NCI-H1048 (cell line): ENCODE data around the gene RTN4R.

ENCODE experiments used
- DNase-seq: peaks from one replicate; lab custom pipeline; 2025; lab: John Stamatoyannopoulos, UW

The RTN4R gene

DNA sequence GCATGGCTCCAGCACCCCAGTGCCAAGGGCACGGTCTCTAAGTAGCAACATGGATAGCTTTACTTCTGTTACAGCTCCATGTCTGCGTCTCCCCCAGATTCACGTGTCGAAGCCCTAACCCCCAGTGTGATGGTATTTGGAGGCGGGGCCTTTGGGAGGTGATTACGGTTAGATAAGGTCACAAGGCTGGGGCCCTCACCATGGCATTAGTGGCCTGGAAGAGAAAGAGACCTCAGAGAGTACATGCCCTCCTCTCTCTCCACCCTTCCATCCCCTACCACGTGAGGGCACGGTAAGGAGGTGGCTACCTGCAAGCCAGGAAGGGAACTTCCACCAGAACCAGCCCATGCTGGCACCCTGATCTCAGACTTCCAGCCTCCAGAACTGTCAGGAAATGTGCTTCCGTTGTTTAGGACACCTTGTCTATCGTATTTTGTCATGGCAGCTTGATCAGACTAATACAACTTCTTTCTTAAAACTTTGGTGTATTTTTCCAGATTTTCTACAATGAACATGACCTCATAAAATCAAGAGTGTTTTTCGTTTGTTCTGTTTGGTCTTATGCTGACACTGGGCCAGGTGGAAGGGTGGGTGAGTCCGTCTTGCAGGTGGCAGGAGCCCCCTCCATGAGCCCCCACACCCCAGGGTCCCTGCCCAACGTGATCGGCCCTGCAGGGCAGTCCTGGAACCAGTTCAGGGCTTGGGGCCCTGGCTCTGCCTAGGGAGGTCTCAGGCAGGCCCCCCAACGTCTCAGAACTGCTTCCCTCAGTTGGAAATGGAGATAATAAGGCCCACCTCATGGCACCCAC is 10.7 kb downstream of the RTN4R start:
- DNase-seq, result no peak

DNA sequence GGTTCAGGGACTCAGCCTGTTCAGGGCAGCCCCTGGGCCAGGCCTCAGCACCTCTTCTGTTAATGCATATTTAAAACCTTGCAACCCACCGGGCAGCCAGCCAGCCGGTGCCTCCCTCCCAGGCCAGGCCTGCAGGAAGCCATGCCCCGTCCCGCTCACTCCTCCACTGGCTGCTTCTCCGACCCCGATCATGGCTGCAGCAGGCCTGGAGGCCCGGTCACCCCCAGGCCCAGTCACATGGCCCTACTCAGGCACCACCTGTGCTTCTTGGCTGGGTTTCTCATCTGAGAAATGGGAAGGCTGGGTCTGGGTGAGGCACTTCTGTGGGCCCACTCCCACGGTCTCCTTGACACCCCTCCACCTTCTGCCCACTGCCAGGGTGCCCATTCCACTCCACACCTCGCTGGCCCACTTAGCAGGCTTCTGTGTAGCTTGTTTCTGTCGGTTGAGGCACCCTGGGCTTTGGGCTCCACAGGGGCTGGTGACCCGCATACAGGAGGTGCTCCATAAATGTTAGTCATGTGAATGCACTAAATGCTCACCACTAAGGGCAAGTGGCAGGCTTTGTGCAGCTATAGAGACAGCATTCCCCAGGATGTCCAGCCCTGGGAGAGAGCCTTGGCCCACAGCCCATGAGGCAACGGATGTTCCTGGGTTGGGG is 11.4 kb downstream of the RTN4R start:
- no peak for DNase-seq

DNA sequence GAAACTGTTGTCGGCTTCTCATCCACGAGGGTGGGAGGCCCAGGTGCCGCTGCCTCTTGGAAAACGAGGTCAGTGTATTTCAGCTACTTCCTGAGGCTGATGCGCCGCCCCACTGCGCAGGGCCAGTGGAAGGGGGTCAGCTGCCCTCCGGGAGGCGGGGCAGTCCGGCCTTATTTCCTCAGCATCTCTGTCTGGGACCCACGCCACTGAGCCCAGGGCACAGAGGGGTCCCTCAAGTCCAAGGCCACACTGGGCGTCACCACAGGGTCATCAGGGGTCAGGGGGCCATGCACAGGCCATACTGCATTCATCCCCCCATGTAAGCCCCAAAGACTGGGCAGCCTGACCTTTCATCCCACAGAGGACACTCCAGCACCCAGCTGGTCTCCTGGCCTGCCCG is 12.1 kb downstream of the RTN4R start:
- no peak for DNase-seq

DNA sequence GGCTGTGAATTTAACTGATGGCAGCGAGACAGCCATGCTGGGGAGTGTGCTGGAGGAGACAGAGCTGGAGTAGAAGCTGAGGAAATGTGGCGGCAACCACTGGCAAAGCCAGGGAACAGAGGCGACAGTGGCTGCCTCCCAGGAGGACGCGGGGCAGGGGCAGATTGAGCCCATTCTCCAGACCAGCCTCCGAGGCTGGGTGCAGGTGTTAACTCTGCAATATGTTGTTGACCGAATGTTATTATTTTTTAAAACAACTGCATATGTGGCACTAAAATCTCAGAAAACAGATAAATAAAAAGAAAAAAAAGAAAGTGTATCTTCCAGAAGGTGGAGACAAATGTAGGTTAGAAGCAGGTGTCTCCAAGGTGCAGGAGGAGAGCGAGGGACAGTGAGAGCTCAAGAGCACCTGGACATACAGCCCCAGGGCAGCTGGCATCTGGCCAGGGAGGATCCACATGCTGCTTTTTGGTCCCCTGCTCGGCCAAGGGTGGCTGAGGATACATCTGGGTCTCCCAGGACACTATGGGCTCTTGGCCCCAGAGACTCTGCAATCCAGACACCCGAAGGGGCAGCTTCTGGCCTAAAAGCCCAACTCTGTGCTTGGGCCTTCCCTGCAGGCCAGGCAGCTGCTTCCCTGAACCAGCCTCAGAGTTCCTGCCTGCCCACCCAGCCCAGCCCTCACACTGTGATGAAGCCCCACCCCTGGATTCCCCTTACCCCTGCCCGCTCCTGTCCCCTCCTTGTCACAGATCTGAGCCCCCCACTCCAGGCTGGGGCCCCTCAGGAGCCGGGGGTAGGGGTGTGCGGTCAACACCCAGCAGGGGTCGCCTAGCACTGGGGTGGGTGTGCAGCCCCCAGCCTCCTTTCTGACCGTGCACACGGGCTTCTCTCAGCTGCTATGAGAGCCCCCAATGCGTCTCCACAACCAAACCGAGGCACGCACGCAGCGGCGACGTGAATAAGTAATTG is 12.9 kb downstream of the RTN4R start:
- DNase-seq, result no peak

DNA sequence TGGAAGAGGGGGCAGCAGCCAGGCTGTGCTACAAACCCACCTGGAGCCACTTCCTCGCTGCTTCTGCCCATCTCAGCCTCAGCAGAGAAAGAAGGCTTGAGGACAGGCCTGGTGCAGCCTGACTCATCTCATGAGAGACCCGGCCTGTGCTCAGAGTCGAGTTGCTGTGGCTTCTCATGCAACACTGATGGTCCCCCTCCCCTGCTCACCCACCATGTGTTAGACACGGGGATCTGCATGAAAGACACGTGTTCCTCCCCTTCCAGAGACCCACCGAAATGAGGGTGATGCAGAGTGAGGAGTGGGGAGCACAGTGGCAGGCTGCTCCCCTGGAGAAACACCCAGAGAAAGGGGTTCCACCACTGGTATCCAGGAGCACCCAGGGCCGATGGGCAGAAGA is 15.0 kb downstream of the RTN4R start:
- no peak for DNase-seq

DNA sequence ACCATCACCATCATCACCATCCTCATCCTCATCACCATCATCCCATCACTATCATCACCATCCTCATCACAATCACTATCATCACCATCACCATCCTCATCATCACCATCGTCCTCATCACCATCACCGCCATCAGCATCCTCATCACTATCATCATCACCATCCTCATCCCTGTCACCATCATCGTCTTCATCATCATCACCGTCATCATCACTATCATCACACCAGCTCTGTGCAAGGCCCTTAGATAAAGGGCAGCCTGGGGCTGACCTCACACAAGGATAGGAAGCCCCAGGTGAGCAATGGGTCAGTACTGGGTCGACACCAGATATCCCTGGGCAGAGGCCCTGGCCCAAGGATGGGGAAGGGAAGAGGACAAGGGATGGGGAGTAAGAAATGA is 16.1 kb downstream of the RTN4R start:
- DNase-seq, result no peak

DNA sequence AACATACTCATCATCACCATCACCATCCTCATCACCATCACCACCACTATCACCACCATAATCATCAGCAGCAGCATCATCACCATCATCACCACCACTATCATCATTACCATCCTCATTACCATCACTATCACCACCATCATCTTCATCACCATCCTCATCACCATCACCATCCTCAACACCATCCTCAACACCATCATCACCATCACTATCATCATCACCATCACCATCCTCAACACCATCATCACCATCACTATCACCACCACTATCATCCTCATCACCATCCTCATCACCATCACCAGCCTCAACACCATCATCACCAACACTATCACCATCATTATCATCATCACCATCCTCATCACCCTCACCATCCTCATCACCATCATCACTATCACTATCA is 16.6 kb downstream of the RTN4R start:
- DNase-seq, result no peak

DNA sequence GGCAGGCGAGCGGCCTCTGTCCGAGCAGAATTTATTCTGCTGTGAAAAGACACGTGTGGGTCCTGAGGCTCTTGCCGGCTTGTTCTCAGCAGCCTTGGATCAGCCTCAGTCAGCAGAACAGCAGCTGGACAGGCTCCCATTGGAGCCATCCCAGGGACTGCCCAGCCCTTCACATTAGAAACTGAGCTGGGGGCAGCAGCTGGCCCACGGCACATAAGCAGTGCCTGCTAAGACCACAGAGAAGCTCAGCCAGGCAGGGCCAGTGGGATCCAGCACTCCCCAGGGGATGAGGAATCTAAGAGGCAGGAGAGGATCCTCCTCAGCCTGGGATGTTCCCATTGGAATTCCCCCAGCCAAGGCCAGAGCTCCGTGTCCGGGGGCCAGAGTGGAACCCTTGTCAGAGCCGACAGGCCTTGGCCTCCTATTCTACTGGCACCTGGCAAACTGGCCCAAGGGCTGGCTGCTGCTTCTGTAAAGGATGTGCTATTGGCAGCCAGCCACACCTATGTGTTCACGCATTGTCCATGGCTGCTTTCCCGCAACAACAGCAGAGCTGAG is 18.2 kb downstream of the RTN4R start:
- DNase-seq, result no peak

DNA sequence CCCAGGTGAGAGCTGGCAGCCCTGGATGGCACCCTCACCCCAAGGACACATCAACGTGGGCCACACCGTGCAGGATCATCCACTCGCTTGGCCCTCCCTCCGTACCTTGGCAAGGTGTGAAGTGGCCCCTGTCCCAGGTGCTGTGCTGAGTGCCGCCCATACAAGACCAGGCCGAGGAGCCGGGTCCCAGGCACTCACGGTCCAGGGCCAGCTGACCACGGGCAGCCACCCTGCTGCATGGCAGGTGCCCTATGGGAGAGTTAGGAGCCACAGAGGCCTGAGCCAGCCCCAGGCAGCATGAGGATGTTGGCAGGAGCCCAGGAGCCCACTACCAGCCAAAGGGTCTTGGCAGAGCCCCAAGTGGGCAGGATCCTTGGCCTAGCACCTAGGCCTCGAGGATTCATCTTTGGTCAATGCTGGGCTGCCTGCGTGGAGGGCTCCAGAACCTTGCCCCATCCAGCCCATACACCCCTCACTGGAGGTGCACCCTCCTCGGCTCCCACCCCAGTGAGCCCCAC is 19.6 kb downstream of the RTN4R start:
- DNase-seq, result no peak

DNA sequence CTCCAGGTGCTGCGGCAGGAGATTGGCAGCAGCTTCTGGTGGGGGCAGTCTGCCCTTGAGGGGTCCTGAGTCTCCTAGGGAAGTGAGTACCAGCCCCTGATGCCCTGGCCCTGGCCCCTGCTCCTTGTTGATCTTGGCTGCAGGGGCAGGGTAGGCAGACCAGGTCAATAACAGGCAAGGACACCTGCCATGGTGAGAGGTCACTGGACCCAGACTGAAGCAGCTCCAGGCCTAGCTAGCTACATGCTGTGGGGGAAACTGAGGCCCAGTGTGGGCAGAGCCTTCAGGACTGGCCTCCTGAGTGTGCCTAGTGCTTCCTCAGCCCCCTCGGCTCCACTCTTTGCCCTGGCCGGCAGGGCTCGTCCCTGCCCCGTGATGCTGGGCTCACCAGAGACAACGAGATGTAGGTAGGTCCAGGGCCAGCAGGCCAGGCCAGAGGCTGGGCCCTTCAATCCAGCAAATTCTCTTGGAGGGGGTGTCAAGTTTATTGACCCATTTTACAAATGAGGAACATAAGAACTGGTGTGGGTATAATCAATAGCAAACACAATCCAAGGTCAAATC is 20.4 kb downstream of the RTN4R start:
- no peak for DNase-seq

DNA sequence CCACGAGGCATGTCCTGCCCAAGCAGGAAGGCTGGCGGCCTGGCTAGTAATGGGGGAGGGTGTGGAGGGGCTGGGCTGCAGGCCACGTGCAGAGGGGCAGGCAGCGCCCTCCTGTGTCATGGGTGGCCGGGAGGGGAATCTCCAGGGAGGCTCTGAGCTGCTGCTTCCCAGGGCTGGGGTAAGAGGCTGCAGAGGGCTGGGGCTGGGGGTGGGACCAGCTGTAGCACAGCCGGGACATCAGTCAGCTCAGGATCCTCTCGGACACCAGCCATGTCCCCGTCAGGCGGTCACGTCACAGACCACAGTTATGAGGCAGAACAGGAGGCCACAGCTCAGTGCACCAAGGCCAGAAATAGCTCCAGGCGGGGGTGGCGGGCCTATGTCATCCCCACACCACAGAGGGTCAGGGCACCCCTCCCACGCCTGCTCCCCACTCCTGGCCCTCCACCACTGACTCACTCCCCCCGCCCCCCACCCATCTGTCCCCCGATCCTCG is 21.1 kb downstream of the RTN4R start:
- no peak for DNase-seq

DNA sequence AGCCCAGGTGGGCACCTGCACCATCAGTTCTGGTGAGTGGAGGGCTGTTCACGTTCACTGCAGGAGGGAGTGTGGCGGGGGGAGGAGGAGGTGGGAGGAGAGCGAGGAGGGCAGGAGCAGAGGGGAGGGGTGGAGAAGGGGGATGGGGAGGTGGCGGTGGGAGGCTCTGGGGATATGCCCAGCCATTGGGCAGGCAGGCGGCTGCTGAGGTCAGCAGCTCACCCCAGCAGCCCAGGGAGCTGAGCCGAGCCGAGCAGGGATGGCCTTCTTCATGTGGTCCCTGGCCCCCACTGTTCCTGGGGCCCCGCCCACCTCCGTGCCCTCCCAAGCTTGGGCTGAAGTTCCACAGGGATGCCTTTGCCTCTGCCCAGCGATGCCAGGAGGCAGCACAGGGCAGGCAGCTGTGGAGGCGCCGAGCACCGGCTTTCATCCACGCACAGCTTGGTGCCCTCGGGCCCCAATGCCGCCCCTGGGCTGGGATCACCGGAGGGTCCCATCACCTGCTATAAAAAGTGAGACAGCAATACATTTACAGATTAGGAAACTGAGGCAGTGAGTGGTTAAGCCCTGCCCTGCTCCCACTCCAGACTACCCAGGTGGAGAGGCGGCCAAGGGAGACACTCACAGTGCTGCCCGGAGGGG is 21.6 kb downstream of the RTN4R start:
- DNase-seq, result no peak

DNA sequence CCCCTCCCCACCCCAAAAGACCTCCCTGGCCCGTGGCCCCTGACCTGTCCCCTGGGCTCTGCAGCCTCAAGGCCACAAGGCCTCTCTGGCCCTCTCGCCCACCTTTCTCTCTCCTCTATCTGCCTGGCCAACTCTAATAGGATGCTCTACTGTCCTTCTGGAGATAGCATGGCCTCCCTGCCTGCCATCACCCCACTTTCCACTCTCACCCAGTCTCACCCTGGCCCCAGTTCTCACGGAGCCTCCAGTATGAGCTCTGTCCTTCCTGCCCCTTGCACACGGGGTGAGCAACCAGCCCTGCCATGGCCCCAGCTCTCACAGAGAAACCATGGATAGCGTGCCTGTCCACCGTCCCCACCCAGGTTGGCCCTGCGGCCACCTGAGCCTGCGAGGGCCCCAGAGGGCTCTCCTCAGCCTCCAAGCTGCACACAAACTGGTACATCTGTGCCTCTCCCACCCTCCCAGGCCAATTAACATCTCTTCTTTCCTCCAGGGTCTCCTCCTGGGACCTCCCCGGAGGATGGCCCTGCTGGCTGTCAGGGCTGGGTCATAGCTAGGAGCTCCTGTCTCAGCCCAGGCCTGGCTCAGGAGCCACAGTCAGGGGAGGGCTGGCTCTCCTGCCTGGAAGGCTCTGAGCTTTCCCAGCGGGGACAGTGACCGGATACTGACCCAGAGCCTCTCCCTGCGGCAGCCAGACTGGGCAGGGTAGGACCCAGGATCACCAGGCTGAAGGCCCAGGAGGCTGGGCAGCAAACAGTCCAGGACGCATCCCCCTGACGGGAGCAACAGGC is 22.3 kb downstream of the RTN4R start:
- no peak for DNase-seq

DNA sequence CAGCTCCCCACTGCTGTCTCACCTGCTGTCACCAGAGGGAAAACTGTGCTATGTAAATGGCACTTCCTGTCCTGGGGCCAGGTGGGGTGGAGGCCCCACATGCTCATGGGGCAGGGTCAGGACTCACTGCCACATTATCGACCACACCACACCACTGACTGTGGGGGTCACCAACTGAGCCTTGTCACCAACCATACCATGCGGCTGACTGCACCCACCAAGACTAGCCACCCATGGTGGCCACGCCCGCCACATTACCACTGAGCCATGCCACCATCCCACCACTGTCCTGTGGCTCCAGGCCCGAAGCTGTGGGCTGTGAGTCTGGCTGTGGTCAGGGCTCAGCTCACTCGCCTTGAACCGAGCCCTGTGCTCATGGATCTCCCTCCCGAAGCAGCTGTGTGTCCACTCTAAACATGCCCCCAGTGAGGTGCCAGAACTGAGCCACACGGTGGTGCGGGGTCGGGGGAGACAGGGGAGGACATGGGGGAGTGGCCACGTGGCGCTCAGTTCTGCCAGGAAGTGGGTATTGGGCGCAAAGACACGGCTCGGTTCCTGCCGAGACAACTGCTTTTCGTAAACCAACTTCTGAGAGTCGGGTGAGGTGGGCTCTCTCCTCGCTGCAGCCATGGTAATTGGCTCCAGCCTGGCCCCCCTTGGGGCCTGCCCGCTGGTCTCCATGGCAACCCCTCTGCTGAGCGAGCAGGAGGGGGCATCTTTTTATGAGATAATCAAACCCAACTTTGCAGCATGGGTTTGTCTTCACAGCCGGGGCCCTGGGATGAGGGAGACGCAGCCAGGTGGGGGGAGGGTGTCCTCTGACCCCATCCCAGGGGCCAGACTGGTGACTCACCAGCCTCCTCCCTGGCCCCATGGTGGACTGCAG is 23.2 kb downstream of the RTN4R start:
- no peak for DNase-seq

DNA sequence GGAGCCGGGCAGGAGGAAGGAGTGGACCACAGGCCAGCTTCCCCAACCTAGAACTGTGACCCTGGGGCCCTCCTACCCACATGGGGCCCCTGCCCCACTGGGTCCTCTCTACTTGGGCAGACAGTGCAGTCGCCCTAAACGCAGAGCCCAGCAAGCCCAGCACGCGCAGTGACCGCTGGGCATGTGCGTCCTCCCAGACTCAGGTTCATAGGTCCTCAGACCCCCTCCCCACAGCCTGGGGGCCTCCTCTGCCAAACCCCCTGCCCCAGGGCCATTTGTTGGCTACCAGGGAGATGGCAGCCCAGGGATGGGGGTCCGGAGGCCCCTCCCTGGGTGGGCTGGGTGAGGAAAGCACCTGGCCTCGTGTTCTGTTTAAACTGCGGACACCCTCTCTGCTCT is 23.9 kb downstream of the RTN4R start:
- no peak for DNase-seq

DNA sequence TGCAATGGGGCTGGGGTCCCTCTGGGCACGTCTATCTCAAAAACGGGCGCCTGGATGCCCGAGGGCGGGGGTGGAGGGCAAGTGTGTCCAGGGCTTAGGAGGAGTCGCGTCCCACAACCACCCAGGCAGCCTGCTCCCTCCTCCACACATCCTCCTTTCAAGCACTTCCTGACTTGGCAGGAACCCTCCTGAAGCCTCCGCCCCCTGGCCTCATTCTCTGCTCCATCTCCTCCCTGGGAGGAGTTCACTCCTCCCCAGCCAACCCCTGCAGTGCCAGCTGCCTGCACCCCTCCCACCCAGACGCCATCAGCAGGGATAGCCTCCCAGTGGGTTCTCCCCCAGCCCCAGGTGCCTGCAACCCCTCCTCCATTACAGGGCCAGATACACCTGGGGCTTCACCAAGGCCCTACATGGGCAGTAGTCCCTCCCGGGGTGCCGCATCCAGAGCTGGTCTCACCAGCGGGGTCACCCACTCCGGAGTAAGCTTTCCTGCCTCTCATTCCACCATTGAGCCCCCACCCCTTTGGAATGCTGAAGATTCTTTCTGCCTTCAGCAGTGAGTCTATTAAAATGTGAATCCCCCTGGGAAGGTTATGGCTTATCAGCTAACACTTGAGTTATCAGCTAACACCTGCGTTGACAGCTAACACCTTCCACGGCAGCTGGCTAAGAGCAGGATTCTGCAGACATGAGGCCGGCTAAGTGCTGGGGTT is 24.4 kb downstream of the RTN4R start:
- no peak for DNase-seq

DNA sequence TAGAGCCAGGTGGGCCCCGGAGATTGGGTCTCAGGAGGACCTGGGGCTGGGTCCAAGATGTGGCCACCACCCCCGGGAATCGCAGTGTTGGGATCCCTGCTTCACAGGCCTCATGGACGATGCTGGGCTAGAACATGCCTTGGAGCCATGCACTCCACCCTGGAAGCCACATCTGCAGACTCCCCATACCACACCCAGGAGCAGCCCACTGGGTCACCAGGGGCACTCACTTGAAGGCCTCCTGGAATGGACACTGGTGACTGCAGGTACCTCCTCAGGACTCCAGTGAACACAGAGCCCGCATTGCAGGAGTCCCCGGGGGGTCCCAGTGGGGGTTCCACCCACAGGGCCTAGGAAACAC is 25.0 kb downstream of the RTN4R start:
- DNase-seq, result no peak

DNA sequence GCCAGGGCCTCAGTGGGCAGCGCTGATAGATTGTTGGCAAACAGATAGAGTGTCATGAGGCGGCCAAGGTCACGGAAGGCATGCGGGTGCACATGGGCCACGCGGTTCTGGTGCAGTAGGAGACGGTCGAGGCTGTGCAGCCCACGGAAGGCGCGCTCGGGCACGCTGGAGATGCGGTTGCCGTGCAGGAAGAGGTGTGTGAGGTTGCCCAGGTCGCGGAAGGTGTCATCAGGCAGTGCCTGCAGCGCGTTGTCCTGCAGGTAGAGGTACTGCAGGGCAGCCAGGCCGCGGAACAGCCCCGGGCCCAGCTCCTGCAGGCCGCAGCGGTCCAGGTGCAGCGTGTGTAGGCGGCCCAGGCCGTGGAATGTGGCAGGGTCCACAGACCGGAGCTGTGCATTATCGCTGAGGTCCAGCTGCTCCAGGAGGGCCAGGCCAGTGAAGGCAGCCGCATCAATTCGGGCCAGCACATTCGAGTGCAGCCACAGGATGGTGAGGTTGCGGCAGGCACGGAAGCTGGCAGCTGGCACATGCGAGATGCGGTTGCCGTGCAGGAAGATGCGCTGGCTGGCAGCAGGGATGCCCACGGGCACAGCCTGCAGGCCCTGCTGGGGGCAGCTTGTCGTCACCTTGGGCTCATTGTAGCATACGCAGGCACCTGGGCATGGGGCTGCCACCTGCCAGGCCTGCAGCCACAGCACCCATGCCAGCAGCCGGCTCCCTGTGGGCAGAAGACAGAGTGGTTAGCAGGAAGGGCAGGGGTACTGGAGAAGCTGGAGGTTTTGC is 25.5 kb downstream of the RTN4R start:
- DNase-seq, result no peak
